DLD1 (cell line): ENCODE results near the gene EYA2.

Source experiments
- in situ Hi-C: cut with HindIII; loops from 2 replicates; pipeline ENCODE4 v1.10.0; 2017; ENCODE audit warnings: low sequenced_read_pairs

The EYA2 gene

GRCh38 chr20:47235111-47235510 lies 340.5 kb downstream of the EYA2 start:
- in situ Hi-C loops = no loop called here

- in situ Hi-C loops = no loop called here
Measured at GRCh38 chr20:47235853-47236638, 341.4 kb downstream of the EYA2 start.

GRCh38 chr20:47236639-47236900 lies 341.9 kb downstream of the EYA2 start:
- in situ Hi-C loops = no loop called here

- in situ Hi-C loops = no loop called here
Measured at GRCh38 chr20:47237715-47238114, 343.1 kb downstream of the EYA2 start.
